GM12892 (cell line): Measurements from ENCODE around the gene MAP2K5.

Source experiments
- POLR2A ChIP-seq: IDR thresholded peaks from 2 replicates; pipeline ENCODE4 v1.6.1; 2011; ENCODE audit warnings: low read depth, low read length, control low read depth
- POLR2AphosphoS5 ChIP-seq: IDR thresholded peaks from 2 replicates; pipeline ENCODE4 v1.6.1; 2011; ENCODE audit warnings: low read depth, low read length, control low read depth

GRCh38 chr15:67724691-67725375 is 182.3 kb downstream of the MAP2K5 start:
- TF ChIP-seq POLR2A (no peak), POLR2AphosphoS5 (no peak)
